ENCODE data around the gene RYR1.

DNA sequence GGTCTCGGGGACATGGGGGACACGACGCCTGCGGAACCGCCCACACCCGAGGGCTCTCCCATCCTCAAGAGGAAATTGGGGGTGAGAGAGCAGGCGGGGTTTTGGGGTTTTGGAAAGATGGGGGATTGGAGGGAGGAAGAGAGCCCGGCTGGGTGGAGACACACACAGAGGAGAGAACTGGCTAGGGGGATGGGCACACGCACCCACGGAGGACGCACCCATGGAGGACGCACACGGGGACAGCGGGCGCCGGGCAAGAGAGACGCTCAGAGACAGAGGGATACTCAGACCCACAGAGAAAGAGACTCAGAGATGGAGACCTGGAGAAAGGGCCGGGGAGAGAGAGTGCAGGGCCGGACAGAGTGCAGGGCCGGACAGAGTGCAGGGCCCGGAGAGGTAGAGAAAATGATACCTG, 132.2 kb downstream of the RYR1 start:
- TF ChIP-seq YY1 (IDR thresholded peaks at IDR 0.05; ENCODE audit: insufficient read depth, insufficient read length) (no peak), ZNF274 (IDR thresholded peaks at IDR 0.05; ENCODE audit: low read depth, low read length) (no peak), SUZ12 (IDR thresholded peaks at IDR 0.05; ENCODE audit: extremely low read depth, insufficient read depth, insufficient read length) (no peak)

Data from NT2/D1 (cell line).